Amniotic epithelial cell (primary cell): ENCODE data around the gene TULP4.
"Not testable (repeated sequence)": the region's sequence is repeated elsewhere in the genome, so short reads cannot be mapped to it uniquely, and the experiment has no call there.

Experiments
- DNase-seq: peaks from one replicate; pipeline ENCODE4 v3.0.0-alpha.2; 2010; ENCODE audit warnings: low read depth

The TULP4 gene

DNA sequence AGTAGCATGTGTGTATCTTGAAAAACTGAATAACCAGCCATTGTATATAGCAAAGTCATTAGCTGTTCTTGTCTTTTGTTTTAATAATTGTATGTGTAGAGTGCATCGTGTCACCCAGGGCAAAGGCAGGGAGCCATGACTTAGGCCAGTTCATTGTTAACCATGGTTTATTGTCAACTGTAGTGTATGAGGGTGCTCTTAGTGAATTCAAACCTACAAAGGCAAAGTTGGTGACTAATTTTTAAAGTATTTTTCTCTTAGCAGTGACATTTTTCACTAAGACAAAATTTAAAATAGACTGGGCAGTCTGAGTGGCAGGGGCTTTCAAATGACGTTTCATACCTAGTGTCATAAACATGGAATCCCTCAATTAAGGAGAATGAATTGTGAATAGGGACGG is 79.0 kb downstream of the TULP4 start:
- no peak for DNase-seq

DNA sequence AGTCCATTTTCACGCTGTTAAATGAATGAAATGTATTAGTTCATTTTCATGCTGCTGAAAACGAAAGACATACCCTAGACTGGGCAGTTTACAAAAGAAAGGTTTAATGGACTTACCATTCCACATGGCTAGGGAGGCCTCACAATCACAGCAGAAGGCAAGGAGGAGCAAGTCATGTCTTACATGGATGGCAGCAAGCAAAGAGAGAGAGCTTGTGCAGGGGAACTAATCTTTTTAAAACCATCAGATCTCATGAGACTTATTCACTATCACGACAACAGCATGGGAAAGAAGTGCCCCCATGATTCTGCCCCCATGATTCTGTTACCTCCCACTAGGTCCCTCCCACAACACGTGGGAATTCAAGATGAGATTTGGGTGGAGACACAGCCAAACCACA is 79.7 kb downstream of the TULP4 start:
- DNase-seq = not testable (repeated sequence)

- DNase-seq = no peak
These were observed 83.9 kb downstream of the TULP4 start for GRCh38 chr6:158396136-158396535.

GRCh38 chr6:158397578-158397977 is 85.3 kb downstream of the TULP4 start:
- no peak for DNase-seq

DNA sequence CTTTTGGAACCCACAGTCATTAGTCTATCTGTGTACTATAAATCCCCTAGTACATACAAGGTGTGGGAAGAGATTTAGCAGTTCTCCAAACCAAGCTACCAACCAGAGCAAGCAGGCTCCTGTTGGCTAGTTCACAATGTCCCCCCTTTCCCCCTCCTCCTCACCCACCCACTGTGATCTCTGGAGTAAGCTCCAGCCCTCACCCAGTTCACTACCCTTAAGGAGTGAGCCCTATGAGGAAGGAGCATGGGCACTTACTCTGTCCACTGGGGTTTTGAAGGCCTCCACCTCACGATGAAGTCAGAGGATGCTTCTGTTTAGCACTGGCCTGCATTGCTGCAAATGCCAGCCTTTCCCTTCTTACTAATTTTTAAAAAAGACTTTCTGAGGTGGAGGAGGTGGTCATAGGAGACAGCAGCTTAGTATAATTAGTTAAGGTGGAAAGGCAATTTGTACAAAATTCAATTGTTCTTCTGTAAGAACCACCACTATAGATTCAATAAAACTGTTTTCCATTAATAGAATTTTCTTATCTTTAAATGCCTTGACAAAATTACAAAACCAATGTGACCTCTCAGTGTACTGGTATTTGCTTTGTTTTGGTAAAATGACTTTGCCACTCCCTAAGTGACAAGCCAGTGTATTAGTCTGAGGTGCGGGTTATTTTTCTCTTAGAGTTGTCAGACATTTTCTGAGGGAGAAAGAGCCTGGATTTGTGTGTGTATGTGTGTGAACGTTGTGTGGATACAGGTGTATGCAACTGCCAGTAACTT is 86.2 kb downstream of the TULP4 start:
- no peak for DNase-seq

DNA sequence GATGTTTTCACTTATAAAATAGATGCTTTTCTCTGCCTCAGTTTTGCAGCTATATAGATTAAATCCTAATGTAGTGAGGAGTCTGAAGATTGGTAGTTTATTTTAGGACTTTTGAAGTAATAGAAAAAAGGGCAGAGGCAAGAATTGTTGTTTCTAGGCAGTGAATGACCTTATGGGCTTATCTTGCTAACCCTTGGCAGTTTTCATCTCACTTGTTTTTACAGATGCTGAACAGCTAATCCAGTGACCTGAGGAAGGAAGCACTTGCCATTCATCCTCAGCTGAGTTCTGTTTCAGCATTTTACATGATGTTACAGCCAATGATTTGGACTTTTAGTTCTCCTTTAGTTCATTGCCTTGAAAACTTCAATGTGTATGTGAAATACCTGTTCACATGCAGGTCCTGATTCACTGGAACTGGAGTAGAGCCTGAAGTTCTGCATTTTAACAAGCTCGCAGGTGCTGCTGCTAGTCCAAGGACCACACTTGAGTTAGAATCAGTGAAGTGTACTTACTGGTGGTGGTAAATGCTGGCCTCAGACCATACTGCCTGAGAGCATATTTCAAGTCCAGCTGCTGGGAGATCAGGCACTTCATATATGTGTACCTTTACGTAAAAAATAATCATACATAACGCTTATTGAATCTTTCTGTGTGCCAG is 86.9 kb downstream of the TULP4 start:
- peak; percentile 18 for DNase-seq

GRCh38 chr6:158402184-158402583 is 89.9 kb downstream of the TULP4 start:
- DNase-seq = peak; percentile 54

DNA sequence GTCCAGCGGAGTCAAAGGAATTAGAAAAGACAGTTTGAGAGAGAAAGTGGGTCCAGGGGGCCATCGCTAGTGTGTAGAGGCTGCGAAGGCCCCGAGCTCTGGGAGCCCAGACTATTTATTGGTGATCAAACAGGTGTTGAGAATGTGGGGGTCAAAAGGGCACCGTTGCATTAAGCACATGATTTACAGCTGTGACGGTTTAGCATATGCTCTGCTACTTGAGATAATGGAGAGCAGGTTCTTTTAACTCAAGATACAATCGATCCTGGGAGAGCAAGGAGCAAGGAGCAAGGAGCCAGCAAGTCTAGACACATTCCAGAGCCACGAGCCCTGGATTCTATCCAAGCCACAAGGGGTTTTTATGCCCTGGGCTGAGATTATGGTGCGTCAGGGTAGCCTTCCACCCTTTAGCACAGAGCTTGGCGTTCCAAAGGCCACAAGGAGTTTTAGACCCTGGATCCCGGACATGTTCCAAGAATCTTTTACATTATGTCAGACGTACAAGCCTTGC is 93.1 kb downstream of the TULP4 start:
- DNase-seq = peak; percentile 75

GRCh38 chr6:158405933-158406332 is 93.7 kb downstream of the TULP4 start:
- no peak for DNase-seq

- no peak for DNase-seq
These were observed 94.5 kb downstream of the TULP4 start for GRCh38 chr6:158406736-158407135.

- DNase-seq = no peak
These were observed 95.7 kb downstream of the TULP4 start for GRCh38 chr6:158408013-158408412.

DNA sequence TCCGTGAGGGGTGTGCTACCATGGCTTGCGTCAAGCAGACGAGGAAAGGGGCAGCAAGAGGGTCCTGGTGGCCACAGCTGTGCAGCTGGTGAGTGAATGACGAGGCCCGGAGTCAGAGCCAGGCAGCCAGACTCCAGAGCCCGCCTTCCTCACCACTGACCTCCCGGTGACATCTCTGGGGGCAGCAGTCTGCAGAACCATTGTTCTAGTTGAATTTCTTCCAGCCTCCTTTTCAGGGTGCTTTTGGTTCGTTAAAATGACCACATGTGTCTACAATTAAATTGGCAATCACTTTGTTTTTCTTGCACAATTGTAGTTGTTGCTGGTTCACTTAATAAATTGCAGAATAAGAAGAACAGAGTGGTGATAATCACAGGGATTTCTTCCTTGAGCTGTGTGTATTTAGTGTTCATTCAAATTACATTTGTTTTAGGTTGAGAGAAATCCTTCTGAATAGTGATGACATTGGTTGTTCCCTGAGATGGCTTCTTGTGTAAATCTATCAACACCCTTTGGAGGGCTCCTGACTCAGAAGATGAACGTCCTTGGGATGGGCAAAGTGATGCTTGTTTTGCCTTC is 96.4 kb downstream of the TULP4 start:
- DNase-seq = peak; percentile 65

DNA sequence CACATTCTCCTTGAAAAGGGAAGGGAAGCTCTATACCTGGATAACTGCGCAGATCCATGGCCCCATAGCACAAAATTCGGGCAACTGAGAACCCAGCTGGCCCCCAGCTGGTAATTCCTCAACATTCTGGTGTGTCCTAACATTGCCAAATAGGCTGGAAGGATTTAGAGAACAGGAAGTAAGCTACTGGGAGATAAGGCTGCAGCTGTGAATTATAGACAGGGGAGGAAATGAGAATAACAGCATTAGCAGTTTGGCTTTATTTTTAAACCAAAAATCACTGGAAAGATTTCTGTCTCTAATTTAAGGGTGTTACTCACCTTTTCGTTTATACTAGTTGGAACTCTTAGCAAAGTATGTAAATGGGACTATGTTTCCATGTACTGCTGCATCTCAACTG is 97.2 kb downstream of the TULP4 start:
- peak; percentile 82 for DNase-seq

GRCh38 chr6:158410784-158411183 is 98.5 kb downstream of the TULP4 start:
- no peak for DNase-seq

DNA sequence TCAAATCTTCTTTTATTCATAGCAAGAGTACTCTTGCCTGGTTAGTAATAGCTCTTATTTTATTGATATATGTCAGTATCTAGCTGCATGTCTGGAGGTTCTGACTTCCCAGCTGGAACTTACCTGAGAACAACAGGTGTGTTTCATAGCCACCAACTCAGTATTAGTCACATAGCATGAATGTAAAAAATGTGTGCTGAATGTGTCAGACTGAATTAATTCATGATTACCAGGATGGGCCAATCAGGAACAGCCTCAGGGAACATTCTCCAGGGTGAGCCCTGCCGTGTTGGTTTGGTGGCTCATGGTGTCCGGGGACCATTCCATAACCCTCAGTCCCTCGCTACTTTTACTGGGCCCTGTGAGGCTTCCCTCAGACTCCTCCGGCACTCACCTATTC is 99.7 kb downstream of the TULP4 start:
- DNase-seq = no peak

GRCh38 chr6:158413028-158413427 is 100.8 kb downstream of the TULP4 start:
- DNase-seq = no peak

GRCh38 chr6:158413814-158414565 is 101.7 kb downstream of the TULP4 start:
- peak; percentile 11 for DNase-seq

DNA sequence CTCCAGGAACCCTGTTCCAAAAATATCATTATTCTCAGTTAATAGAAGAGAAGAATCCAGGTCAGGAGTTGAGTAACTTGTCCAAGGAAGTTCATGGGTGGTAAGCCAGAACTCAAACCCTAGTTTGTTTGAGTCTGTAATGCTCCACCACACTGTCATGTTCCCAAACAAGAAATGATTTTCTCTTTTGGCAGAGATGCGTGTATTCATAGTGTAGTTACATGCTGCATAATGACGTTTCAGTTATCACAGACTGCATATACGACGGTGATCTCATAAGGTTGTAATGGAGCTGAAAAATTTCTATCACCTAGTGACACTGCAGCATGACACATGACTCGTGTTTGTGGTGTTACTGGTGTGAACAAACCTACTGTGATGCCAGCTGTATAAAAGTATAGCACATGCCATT is 102.6 kb downstream of the TULP4 start:
- DNase-seq = peak; percentile 72

GRCh38 chr6:158415666-158416065 is 103.4 kb downstream of the TULP4 start:
- no peak for DNase-seq

DNA sequence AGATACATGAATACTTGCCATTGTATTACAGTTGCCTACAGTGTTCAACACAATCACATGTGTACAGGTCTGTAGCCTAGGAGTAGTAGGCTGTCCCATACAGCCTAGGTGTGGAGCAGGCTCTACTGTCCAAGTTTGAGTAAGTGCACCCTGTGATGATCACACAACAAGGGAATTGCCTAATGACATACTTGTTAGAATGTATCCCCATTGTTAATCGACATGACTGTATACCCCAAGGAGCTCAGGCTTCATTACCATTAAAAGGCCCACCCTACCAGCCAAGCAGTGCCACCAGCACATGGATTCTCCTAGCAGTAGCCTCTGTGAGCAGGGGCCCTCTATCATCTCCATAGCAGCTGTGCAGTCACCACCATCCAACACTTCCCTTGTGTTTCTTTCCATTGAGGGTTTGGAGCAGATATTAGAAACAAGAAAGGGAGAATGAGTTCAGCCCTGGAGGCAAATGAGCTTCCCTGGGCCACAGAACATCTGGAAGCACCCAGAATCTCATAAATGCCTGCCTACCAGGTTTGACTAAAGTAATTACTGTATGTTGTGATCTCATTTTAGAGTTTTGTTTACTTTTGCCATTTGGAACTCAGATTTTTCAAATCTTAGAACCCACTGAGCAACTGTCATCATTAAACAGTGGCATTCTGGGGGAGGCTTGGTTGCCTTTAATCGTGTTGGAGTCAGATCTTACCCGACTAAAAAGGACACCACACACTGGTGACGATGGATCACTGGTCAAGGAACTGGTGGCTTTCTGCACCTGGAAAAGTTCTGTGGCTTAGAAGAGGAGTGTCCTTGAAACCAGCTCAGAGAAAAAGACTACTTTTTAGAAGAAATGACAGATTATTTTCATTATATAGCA is 104.9 kb downstream of the TULP4 start:
- no peak for DNase-seq

DNA sequence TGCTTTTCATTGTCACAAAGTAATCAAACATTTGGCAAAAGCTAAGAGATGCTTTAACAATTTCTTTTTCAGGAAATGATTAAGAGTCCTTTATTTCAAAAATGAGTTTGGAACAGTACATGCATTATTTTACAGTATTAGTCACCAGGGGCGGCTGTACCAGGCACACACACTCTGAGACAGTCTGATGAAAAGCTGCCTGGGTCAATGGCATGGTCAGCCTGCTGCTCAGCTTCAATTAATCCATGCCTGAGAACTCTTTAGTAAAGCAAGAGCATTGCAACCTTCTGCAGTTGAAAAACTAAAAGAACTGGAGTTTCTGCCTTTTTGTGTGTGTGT is 105.5 kb downstream of the TULP4 start:
- peak; percentile 92 for DNase-seq

DNA sequence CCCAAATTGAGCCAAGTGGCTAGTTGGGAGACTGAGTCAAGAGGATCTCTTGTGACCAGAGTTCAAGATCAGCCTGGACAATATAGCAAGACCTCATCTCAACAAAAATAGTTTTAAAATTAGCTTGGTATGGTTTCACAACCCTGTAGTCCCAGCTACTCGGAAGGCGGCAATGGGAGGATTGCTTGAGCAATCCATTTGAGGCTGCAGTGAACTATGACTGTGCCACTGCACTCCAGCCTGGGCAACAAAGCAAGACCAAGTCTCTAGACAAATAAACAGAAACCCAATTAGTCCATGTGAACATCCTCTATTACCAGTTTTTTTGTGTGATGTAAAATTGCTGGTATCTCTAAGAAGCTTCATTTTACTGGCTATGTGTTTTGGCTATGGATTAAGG is 106.2 kb downstream of the TULP4 start:
- DNase-seq = peak; percentile 87
